Hematopoietic multipotent progenitor cell treated with erythropoietin and hydrocortisone succinate and interleukin-3 and kit ligand, for 15 days (in vitro differentiated cells): ENCODE measurements around the gene FKBP6.
"Not testable (repeated sequence)": the region's sequence is repeated elsewhere in the genome, so short reads cannot be mapped to it uniquely, and the experiment has no call there.

Source experiments
- DNase-seq: peaks from one replicate; pipeline ENCODE4 v3.0.0-alpha.2; 2015; ENCODE audit warnings: low spot score

FKBP6 gene

DNA sequence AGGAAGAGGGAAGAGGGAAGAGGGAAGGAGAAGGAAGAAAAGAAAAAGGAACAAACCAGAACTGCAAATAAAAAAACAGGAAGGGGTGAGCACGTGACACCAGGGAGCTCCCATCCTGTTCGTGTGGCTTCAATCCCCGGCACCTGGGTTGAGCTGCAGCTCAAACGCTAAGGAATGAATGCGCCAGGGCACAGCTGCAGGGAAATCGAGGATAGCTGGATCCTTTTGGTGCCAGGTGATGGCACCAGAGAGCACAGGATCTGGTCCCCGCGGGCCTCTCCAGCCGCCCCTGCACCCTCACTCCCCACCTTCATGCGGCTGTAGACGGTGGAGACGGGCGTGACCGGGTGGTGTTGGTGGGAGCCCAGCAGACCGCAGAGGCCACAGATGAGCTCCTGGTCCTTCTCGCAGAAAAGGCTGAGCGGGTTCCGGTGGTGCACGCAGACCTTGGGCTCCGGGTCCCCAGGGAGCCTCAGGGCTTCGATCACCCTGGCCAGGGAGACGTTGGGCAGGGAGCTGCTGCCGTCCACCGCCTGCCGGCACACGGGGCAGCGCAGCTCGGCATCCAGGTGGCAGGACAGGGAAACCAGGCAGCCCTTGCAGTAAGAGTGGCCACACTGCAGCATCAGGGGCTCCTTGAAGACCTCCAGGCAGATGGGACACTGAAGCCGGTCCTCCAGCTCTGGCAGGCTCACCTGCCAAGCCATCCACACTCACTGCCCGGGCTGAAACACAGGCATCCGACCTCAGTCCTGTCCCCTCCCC is 3.7 kb upstream of the FKBP6 start:
- not testable (repeated sequence) for DNase-seq

DNA sequence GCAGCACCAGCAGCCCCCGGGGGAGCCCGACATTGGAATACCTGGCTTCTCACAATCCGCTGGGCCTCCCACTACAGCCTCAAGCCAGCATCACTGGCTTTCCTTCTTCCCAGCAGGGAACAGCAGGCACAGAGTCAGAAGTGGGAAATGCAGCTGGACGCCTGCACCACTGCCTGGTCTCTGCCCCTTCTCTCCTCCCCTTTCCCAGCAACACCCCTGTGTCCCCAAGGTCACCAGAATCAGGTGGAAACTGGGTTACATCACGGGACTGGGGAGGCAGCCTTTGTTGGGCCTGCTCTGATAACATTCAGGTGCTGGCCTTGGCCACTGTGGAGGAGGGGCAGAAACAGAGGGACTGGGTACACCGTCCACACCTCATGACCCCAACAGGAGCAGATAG is 2.5 kb upstream of the FKBP6 start:
- DNase-seq: not testable (repeated sequence)

DNA sequence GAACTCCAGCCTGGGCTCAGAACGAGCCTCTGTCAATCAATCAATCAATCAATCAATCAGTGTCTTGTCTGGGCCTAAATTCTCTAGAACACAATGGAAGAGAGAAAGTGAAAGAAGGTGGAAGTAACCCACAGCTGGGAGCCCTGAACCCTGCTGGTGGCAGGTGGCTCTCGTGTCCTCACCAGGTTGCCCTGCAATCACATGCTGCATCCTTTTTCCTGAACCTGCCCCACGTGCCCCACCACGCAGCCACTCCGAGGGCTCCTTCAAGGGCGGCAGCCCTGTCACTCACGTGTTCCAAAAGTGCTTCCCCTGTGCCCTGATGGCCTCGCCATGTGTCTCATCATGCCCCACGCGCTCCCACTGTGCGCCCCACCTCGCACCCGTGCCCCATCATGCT is 512 bp upstream of the FKBP6 start:
- not testable (repeated sequence) for DNase-seq

DNA sequence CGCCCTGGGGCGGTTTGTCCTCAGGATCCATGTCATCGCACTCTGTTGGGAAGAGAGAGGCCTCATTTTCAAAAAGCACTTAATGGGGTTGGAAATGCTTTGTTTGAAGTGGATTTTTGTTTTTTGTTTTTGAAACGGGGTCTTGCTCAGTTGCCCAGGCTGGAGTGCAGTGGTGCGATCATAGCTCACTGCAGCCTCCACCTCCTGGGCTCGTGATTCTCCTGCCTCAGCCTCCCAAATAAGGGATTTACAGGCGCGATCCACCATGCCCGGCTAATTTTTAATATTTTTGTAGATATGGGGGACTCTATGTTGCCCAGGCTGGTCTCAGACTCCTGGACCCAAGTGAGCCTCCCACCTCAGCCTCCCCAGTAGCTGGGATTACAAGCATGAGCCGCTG is 735 bp downstream of the FKBP6 start:
- DNase-seq: no peak

DNA sequence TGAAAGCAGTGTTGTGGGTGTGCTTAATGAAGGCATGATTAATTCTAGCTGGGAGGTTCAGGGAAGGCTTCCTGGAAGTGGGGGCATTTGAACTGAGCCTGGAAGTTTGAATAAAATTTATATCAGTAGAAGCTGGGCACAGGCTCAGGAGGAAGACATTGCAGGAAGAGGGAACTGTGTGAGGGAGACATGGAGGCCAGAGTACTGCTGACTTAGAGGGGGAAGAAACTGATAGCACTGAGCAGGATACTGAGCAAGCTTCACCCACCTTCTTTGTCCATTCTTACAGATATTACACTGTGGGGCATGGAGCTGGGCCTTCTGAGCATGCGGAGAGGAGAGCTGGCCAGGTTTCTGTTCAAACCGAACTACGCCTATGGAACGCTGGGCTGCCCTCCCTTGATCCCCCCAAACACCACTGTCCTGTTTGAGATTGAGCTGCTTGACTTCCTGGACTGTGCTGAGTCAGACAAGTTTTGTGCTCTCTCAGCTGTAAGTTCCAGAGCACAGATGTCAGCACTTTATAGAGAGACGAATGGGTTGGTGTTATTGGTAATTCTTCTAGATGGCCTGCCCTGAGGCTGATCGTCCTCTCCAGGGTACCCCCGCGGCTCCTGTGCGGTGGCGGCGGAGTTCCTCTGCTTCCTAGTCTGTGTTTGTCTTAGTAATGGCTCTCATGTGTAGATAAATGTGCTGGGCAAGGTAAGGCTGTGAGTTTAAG is 2.1 kb downstream of the FKBP6 start:
- DNase-seq: no peak

DNA sequence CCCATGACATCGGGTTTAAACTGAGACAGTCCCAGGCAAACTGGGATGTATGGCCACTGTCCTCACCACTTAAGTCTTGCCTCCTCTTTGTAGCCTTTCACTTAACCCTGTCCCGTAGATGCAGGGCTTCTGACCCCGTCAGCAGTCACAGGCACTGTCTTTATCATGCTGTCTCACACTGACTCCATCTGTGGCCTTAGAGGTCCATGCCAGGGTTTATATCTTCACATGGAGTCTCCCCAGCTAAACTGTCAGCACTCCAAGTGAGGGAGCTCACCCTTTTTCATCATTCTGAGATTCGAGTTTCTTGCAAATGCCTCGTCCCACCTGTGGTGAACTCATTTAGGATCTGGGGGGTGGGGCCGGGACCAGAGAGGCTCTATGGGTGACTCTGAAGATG is 2.8 kb downstream of the FKBP6 start:
- DNase-seq: no peak

DNA sequence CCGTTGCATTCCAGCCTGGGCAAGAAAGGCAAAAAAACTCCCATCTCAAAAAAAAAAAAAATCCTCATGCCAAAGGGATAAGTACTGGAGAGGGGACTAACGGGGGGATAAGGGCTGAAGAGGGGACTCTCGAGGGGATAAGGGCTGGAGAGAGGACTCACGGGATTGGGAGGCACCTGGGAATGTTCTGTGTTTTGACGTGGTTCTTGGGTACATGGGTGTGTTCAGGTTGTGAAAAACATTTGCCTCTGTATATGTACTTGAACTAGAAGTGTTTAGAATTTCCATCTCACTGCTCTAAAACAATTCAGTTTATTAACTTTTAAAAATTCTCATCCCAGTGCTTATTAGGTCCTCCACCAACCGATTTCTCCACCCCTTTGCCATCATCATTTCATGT is 4.5 kb downstream of the FKBP6 start:
- no peak for DNase-seq

DNA sequence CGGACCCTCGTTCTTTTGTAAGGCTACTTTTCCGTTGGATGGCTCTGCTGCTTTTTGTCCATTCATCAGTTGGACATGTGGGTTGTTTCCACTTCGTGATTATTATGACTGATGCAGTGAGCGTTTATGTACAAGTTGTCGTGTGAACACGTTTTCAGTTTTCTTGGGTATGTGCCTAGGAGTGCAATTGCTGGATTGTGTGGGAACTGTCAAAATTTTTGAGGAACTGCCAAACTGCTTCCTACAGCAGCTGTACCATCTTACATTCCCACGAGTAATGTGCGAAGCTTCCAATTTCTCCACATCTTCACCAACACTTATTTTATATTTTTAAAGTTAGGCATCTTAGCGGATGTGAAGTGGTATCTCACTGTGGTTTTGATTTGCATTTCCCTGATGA is 10.4 kb downstream of the FKBP6 start:
- DNase-seq: no peak

DNA sequence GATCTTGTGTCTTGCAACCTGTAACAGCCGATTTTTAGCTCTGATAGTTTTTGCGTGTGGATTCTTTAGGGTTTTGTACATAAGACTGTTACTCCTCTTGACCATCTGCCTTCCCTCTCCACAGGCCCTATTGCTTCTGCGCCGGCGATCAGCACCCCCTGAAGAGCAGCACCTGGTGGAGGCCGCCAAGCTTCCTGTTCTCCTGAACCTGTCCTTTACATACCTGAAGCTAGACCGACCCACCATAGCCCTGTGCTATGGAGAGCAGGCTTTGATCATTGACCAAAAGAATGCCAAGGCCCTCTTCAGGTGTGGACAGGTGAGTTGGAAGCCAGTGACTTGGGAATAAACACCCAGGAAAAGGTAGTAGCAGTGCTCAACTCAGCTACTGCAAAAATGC is 12.6 kb downstream of the FKBP6 start:
- no peak for DNase-seq

DNA sequence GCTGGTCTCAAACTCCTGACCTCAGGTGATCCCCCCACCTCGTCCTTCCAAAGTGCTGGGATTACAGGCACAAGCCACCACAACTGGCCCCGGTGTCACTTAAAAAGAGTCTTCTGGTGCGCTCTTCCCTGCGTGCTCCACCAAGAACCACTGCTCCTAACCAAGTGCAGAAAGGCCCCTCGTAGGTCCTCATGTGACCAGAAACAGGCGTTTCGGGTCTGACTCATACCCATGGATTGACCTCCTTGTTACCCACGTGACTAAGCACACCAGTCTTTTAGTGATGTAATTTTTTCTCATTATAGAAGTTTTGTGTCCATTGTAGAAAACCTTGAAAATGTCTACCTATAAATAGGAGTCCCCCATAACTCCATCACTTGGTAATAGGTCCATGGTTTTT is 13.9 kb downstream of the FKBP6 start:
- no peak for DNase-seq

DNA sequence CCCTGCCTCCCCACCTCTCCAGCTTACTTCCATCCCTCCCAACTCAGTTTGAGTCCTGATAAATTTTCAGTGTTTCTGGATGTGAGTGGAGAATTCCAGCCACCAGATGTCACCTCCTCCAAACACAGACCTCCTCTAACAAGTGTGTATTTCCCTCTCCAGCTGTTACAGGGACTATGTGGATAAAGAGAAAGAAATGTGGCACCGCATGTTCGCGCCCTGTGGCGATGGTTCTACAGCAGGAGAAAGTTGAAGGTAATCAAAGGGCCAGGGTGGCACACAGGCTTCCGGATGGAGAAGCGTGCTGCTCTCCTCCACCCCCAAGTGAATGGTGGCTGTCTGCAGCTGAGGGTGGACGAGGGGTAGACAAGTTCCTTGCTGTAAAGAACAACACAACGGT is 14.7 kb downstream of the FKBP6 start:
- no peak for DNase-seq

DNA sequence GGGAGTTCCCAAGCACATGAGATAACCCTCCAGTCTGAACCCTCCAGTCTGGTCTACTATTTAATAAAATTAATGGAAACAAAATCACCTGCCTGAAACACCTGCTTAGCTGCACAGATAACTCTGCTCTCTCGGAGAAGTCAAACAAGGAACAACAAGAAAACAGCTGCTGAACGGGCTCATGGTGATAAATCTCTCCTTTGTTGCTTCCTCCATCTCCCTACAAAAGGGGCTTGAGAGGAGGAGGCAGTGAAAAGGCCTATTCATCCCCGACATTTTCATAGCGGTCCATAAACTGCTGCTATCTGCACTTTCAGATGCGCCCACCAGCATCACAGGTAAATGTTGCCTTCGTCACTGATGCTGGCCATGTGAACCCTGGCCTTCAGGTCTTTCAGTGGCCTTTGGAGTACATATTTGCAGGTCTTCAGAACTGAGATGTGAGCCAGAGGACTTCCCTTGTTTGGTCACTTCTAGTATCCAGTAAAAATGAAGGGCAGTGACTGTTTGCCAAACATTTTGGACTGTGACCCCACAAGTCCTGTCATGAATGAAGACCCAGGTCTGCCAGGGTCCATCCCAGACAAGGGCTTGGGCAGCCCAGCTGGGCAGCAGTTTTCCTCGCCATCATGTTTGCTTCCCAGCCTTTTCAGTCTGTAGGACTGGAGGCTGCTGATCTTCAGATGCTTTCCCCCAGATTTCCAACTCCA is 15.9 kb downstream of the FKBP6 start:
- DNase-seq: no peak

DNA sequence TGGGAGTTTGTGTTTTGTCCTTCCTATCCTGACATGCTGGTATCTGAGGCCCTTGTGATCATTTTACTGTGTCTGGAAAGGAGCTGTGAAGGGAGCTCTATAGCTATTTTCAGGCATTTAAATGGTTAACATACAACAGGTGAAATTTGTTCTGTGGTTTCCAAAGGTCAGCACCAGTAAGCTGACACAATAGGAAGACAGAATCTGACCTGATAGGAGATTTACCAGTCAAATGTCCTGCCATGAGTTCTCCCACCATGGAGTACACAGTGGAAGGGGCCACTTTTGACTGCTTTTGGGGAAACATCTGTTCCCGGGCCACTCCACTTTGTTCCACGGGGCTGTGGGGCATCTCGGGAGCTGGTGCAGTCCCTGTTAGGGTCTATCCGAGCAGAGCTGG is 17.6 kb downstream of the FKBP6 start:
- DNase-seq: no peak

DNA sequence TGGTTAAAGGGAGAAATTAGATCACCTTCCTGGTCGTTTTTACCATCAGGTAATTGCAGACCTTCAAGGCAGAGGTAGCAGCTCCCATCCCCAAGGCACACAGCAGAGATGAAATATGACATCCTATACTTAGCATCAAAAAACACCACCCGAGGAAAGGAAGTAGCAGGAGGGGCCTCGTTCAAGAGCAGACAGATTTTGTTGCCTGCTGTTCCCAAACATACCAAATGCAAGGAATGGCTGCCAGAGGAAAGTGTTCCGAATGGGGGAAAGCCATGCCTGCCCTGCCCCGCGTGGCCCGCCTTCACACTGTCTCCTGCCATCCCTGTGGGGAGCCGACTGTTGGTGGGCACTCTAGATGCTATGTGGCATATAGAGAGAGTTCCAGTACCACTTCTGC is 18.0 kb downstream of the FKBP6 start:
- no peak for DNase-seq

DNA sequence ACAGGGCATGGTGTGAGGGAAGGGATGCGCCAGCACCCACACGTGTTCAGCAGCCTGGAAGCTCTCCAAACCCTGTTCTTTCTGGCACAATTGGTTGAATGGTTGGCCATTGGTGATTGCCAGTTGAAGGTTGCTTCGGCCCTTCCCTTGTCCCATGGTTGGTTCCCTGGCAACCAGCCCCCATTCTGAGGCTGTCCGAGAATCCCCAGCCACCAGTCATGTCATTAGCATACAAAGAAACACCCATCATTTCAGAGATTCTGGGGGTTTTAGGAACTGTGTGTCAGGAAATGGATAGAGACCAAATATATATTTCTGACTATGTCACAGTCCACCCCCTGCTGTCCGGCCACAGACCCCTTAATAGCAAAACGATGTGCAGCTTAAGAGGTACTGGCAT is 21.8 kb downstream of the FKBP6 start:
- no peak for DNase-seq

DNA sequence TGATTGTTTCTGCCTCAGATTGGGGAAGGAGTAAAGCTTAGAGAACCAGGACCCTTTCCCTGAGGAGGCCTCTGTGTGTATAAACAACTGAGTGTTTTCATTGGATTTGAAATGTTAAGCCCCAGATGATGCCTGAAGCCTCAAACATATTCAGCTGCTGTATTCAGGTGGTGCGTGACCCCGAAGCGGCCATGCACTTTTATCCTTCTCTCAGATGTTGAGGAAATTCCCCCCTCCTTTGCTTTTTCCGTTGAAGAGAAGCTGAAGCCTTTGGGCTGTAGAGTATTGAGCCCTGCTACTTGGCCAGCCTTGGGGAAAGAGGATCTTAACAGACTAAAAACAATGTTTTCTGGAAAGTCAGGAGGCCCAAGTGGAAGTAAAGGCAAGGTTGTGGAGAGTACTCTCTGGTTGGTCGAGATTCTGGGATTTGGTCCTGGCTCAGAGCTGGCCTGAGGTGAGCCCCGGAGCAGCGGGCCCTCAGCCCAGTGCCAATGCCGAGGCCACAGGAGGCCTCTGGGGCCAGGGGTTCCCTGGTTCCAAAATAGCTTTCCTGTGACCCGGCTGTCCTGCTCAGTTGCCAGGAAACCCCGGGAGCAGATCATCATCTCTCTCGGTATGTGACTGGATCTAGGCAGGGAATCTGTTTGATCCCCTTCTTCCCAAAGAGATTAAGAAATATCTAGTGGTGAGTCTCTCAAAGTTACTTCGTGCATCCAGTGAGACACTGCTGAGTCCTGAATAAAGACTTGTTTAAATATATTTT is 22.5 kb downstream of the FKBP6 start:
- no peak for DNase-seq

DNA sequence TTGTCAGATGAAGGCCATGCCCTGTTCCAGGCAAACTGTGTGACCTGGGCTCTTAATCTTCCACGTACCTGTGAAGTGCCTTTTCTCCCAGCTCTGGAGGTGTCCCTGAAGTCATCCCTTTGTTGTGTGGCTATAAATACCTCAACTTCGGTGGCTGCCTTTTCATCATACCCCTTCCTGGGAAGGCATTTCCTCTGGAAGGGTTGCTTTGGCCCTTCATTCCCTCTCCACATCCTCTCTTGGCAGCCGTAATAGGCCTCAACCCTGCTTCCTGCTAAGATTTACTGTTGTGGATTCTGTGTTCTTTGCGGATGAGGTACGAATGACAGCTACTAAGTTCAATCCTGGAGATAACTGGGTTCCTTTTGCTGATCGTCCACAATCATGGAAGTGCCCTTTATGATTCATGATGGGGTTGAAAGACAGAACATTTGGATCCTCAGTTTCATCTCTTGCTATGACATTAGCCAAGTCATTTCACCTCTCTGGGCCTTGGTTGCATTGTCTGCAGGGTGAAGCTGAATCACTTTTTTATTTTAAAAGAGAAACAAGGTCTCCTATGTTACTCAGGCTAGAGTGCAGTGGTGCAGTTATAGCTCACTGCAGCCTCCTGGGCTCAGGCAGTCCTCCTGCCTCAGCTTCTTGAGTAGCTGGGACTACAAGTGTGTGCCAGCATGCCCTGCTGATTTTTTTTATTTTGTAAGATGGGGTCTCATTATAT is 23.6 kb downstream of the FKBP6 start:
- DNase-seq: no peak

DNA sequence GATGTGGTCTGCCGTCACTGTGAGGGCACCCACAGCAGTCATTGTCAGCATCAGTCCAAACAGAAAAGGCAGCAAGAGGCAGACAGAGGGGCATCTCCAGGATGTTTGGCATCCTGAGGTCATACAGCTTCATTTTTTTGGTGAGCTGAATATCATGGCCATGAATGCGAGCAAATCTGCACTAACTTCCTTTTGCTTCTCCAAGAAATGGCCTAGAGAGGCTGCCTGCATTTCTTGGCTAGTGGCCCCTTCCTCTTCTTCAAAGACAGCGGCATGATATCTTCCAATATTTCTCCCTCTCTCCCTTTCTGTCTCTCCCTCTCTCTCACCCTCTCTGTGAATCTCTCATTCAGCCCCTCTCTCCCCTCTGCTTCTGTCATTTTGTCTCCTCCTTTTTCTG is 24.8 kb downstream of the FKBP6 start:
- DNase-seq: no peak

DNA sequence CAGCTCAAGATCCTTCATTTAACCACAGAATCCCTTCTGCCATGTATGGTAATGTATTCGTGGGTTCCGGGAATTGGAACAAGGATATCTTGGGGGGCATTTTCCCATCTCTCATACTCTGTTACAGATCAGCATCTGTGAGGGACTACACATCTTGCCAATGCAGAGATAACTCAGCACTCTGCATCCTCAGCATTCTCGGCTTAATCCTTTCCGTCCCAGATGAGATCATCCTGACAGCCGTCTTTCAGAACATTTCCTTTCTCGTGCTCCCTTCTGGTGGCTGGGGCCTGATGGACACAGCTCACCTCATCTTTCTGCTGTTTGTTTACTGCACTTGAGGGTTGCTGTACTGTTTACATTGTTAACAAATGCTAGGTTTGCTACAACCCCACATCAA is 25.3 kb downstream of the FKBP6 start:
- DNase-seq: no peak

DNA sequence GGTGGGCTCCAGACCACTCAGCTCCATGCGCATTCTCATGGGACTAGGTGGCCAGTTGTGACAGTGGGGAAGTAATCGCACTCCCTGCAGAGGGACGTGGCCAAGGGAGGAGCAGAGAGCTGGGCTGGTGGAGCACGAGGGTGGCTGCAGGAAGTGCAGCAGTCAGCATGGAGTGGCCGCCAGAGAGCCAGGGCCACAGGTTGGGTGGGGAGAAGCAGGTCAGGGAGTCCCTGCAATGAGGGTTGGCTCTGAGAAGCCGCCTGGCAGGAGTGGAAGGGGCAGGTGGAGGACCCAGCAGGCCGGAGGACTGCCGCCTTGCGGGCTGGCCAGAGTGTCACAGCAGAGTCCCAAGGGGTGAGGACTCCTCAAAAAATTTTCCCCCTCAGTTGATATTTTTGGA is 26.2 kb downstream of the FKBP6 start:
- DNase-seq: no peak

DNA sequence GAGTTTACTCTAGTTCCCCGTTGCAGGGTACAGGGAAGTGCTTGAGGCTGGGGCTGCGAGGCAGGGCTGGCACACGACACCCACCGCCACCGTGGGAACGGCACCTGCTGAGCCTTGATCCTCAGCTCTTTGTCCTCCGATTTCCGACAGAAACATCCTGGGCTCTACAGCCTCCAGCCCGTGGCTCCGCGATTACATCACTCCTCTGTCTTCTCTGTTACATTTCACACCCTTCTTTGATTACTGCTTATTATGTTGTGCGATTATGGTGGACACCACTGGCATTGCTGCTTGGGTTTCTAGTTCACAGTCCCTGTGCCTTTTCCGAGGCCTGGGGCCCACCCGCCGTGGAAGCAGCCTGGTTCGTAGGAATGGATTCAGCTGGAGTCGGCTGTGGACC is 26.9 kb downstream of the FKBP6 start:
- DNase-seq: no peak

DNA sequence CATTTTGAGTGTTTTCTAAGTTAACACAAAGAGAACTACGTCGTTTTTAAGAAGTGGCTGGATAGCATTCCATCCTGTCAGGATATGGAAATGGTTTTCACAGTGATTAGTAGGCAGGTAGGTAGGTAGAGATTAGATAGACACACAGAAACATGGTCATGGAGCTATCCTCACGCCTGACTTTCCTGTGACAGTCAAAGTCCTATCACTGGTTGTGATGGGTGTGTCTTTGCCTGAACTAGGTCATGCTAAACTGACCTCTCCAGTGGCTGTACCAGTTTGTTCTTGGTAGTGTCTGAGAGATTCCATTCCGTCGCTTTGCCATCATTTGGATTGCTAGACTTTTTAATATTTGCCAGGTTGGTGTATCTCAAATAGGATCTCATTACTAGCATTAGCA is 28.2 kb downstream of the FKBP6 start:
- DNase-seq: no peak
